Mucosa of rectum (tissue), 2 donors: ENCODE results near the gene TTC8.

ENCODE experiments used
- H3K27ac ChIP-seq, 2 donors: one replicate each; pipeline ENCODE4 v1.7.0; 2013; ENCODE audit warnings: inconsistent platforms in 2 of 2, low read depth in 2 of 2, low read length in 2 of 2
- H3K27me3 ChIP-seq, 2 donors: one replicate each; pipeline ENCODE4 v1.7.0; 2013; ENCODE audit warnings: low read length in 2 of 2; ENCODE audit not compliant: control insufficient read depth in 2 of 2, insufficient read depth in 2 of 2
- H3K36me3 ChIP-seq, 2 donors: one replicate each; pipeline ENCODE4 v1.7.0; 2013; ENCODE audit warnings: low read length in 2 of 2; ENCODE audit not compliant: control insufficient read depth in 2 of 2, insufficient read depth in 2 of 2
- H3K4me1 ChIP-seq, 2 donors: one replicate each; pipeline ENCODE4 v1.7.0; 2013; ENCODE audit warnings: low read length in 2 of 2, mild to moderate bottlenecking in 1 of 2; ENCODE audit not compliant: control insufficient read depth in 2 of 2, insufficient read depth in 2 of 2
- H3K4me3 ChIP-seq, 2 donors: one replicate each; pipeline ENCODE4 v1.7.0; 2013; ENCODE audit warnings: low read length in 2 of 2
- H3K9ac ChIP-seq, 2 donors: one replicate each; pipeline ENCODE4 v1.7.0; 2013; ENCODE audit warnings: low read length in 2 of 2, low read depth in 1 of 2, mild to moderate bottlenecking in 1 of 2
- H3K9me3 ChIP-seq, 2 donors: one replicate each; pipeline ENCODE4 v1.7.0; 2013; ENCODE audit warnings: low read length in 2 of 2; ENCODE audit not compliant: control insufficient read depth in 2 of 2
- donor health status: healthy.
- donor health status: Normal muscosa, but diverticular disease.

The TTC8 gene

GRCh38 chr14:88821888-88822287 is 2.6 kb upstream of the TTC8 start:
- H3K27me3 ChIP-seq, result no peaks in the 10 kb centered on the region
- H3K4me1 ChIP-seq, result peaks cover 5 to 8% of the 10 kb centered on the region in 2 donors
- no peak overlapping the region for H3K4me3 ChIP-seq
- H3K9me3 ChIP-seq, result no peaks in the 10 kb centered on the region
- no peaks in the 10 kb centered on the region for H3K36me3 ChIP-seq
- no peak overlapping the region for H3K9ac ChIP-seq
- no peak overlapping the region for H3K27ac ChIP-seq

GRCh38 chr14:88823968-88824313 is 510 bp upstream of the TTC8 start:
- H3K36me3 ChIP-seq, result no peaks in the 10 kb centered on the region
- peak overlapping the region; percentile 87 to 92 for H3K4me3 ChIP-seq
- peaks cover 5 to 8% of the 10 kb centered on the region in 2 donors for H3K4me1 ChIP-seq
- H3K27me3 ChIP-seq, result no peaks in the 10 kb centered on the region
- H3K9me3 ChIP-seq, result no peaks in the 10 kb centered on the region
- H3K27ac ChIP-seq, result peak overlapping the region in 1 of 2 donors; percentile 82
- peak overlapping the region; percentile 72 to 81 for H3K9ac ChIP-seq

GRCh38 chr14:88825078-88825458 is 617 bp downstream of the TTC8 start:
- Histone ChIP-seq H3K9ac (peak overlapping the region; percentile 72 to 81), H3K27me3 (no peaks in the 10 kb centered on the region), H3K9me3 (no peaks in the 10 kb centered on the region), H3K4me1 (peaks cover 5 to 8% of the 10 kb centered on the region in 2 donors), H3K27ac (peak overlapping the region in 1 of 2 donors; percentile 85), H3K4me3 (peak overlapping the region; percentile 87 to 92), H3K36me3 (no peaks in the 10 kb centered on the region)

- Histone ChIP-seq H3K27me3 (no peaks in the 10 kb centered on the region), H3K27ac (no peak overlapping the region), H3K9ac (peak overlapping the region in 1 of 2 donors; percentile 72), H3K9me3 (no peaks in the 10 kb centered on the region), H3K36me3 (no peaks in the 10 kb centered on the region), H3K4me1 (peaks cover 5 to 8% of the 10 kb centered on the region in 2 donors), H3K4me3 (peak overlapping the region; percentile 87 to 92)
These were observed 1.1 kb downstream of the TTC8 start for GRCh38 chr14:88825503-88825902.

GRCh38 chr14:88829188-88829587 is 4.7 kb downstream of the TTC8 start:
- Histone ChIP-seq H3K9me3 (no peaks in the 10 kb centered on the region), H3K4me1 (peaks cover 3 to 6% of the 10 kb centered on the region in 2 donors), H3K9ac (no peak overlapping the region), H3K4me3 (no peak overlapping the region), H3K27me3 (no peaks in the 10 kb centered on the region), H3K27ac (no peak overlapping the region), H3K36me3 (no peaks in the 10 kb centered on the region)

- Histone ChIP-seq H3K27ac (no peak overlapping the region), H3K4me1 (peaks cover 3 to 6% of the 10 kb centered on the region in 2 donors), H3K36me3 (no peaks in the 10 kb centered on the region), H3K9ac (no peak overlapping the region), H3K4me3 (no peak overlapping the region), H3K27me3 (no peaks in the 10 kb centered on the region), H3K9me3 (no peaks in the 10 kb centered on the region)
These were observed 5.3 kb downstream of the TTC8 start for GRCh38 chr14:88829685-88830302.

- Histone ChIP-seq H3K27me3 (no peaks in the 10 kb centered on the region), H3K4me1 (no peaks in the 10 kb centered on the region), H3K27ac (no peak overlapping the region), H3K4me3 (no peak overlapping the region), H3K9ac (no peak overlapping the region), H3K36me3 (no peaks in the 10 kb centered on the region), H3K9me3 (no peaks in the 10 kb centered on the region)
These were observed 6.8 kb downstream of the TTC8 start for GRCh38 chr14:88831284-88831683.

- Histone ChIP-seq H3K27me3 (no peaks in the 10 kb centered on the region), H3K4me1 (no peaks in the 10 kb centered on the region), H3K4me3 (no peak overlapping the region), H3K27ac (no peak overlapping the region), H3K9ac (no peak overlapping the region), H3K9me3 (no peaks in the 10 kb centered on the region), H3K36me3 (no peaks in the 10 kb centered on the region)
These were observed 10.5 kb downstream of the TTC8 start for GRCh38 chr14:88834883-88835431.

- H3K27ac ChIP-seq, result no peak overlapping the region
- no peak overlapping the region for H3K9ac ChIP-seq
- no peaks in the 10 kb centered on the region for H3K27me3 ChIP-seq
- H3K36me3 ChIP-seq, result peaks cover 0 to under 1% of the 10 kb centered on the region in 2 donors
- no peaks in the 10 kb centered on the region for H3K4me1 ChIP-seq
- no peaks in the 10 kb centered on the region for H3K9me3 ChIP-seq
- no peak overlapping the region for H3K4me3 ChIP-seq
These were observed 11.2 kb downstream of the TTC8 start for GRCh38 chr14:88835661-88836060.

- Histone ChIP-seq H3K27me3 (no peaks in the 10 kb centered on the region), H3K9me3 (no peaks in the 10 kb centered on the region), H3K27ac (no peak overlapping the region), H3K4me3 (no peak overlapping the region), H3K4me1 (no peaks in the 10 kb centered on the region), H3K9ac (no peak overlapping the region), H3K36me3 (peaks cover 0 to 4% of the 10 kb centered on the region in 2 donors)
These were observed 13.0 kb downstream of the TTC8 start for GRCh38 chr14:88837495-88837894.
